HUDEP-2 (cell line): ENCODE measurements around the gene SUGCT.
A peak's percentile ranks its signal among the peaks of the same experiment; 100 is the strongest.
"Not testable (repeated sequence)": the region's sequence is repeated elsewhere in the genome, so short reads cannot be mapped to it uniquely, and the experiment has no call there.

Experiments
- DNase-seq, 76 experiments: peaks; one replicate each; lab custom pipeline; 2025; ENCODE audit not compliant: unreplicated experiment in 76 of 76; lab: John Stamatoyannopoulos, UW

SUGCT gene

DNA sequence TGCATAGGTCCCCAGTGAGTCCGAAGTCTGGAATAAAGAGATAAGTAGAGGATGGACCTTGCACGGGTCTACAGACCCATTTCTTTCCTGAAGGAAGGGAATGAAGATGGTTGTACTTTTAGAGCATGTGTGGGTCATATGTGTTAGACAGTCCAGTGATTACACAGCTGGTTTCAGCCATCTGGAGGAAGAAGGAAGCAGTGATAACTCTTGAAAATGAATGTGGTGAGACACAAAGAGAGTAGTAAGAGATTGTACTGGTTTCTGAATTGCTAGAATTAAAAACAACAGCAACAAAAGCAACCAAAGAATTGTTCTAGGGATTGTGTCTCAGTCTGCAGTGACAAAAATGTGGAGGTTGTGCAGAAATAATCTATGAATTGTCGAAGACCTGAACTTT lies 258.9 kb downstream of the SUGCT start:
- DNase-seq: no peak

DNA sequence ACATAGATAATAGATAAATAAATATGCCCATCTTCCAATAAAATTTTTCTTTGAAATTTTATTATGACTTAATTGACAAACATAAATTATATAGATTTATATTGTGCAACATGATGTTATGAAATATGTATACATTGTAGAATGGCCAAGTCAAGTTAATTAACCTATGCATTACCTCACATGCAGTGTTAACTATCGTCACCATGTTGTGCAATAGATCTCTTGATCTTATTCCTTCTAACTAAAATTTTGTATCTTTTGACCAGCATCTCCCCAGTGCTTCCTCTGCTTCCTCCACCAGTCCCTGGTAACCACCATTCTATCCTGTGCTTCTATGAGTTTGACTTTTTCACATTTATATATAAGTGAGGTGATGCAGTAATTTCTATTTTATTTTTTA lies 259.6 kb downstream of the SUGCT start:
- no peak for DNase-seq

DNA sequence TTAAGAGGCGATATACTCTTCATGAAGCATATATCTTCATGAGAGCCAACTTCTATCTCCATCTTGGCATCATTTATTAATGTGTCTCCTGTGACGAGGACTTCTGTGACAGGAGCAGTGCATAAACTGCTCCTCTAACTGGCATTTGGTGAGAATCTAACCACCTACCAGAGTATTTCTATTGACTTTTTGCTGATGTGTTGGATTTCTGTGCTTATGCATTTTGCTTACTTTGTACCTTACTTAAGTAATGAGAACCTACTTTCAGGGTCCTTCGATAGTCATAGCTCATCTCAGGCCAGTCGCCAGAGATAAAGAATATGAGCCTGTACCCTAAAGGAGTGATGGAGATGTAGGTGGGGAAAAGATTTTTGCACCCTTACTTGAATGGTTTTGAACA lies 265.7 kb downstream of the SUGCT start:
- DNase-seq: no peak

DNA sequence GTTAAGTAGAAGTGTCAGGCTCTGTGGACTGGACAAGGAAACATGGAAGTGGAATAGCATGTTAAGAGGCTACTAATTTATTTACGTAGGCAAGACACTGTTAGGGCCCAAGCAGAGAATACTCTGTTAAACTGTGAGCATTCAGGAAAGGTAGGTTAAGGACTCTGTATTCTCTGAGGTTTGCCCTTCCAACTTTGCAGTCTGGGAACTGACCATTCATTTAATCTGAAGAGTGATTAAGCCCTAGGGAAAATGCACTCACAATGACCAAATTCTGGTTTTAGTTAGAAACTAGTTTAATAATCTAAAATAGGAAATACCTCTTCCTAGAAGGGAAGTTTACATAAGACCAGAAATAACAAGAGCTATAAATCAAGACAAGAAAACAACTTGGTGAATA lies 266.6 kb downstream of the SUGCT start:
- no peak for DNase-seq

DNA sequence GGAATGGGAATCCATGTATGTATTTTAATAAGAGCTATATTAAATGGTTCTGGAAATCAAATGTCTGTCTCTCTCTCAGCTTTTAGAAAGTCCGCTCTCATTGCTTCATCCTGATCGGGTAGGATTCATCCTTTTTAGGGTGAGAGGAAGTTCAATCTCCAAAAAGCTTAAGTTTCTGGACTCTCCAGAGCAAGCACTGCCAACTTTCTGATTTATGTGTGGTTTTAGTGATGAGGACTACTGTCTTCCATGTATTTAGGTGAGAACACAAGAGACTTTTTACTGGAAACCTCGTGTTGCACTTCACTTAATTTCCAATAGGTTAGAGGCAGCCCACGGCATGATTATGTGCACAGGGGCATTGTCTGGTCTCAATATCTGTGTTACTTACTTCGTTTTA lies 267.9 kb downstream of the SUGCT start:
- DNase-seq: no peak

DNA sequence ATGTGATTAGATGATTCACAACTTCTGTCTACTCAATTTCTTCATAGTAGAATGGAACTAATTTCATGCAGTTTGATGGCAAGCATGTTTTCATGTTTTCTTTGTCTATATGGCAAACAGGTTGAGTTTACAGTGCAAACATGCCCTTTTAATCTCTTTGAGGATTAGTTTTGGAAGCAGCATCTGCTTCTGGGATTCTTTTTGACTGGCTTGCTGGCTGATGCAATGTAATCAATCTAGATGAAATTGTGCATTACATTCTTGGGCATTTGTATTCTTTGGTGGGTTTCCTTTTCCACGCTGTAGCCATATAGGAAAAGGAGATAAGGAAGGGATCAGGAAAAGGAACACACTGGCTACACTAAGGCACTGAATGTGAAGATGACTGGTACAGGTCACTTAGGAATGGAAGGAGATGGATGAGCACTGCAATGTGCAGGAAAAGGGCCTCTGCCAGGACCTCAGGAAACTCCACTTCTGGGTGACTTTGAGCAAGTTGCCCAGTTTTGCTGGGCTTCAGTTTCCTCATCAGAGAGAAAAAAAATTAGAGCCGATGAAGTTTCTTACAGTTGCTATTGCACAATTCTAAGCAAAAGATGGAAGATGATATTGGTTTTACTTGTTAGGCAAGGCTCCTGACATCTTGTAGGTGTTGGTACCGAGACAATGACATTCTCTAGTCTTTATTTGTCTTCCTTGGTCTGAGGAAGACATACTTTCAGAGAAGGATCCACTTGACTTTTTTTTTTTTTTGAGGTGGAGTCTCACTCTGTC lies 269.1 kb downstream of the SUGCT start:
- DNase-seq: no peak

DNA sequence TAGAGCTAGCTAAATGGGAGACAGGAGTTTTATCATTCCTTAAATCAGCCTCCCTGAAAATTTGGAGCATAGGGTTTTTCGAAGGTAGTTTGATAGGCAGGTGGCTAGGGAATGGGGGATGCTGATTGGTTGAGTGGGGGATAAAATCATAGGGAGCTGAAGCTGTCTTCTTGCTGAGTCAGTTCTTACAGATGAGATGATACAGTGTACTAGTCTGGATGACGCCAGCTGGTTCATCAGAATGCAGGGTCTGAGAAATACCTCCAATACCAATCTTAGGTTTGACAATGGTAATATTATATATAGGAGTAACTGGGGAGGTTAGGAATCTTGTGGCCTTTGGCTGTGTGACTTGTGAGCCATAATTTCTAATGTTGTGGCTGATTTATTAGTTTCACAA lies 271.2 kb downstream of the SUGCT start:
- DNase-seq: no peak

DNA sequence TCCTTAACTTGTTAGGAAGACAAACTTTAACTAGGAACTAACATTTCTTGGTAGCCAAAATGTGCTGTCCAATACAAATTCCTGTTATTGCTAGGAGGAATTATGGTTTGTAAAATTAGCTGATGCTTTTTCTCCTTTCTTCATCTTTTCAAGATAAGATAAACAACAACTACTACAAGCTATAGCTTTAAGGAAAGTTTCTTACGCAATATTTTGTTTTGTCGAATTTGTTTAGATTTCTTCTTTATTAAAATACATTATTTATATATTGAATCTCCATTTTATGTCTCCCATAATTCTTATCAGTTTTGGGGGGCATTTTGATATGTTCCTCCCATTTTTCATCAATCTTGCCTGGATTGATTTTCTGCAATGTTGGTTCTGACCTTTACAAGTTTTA lies 277.5 kb downstream of the SUGCT start:
- no peak for DNase-seq

DNA sequence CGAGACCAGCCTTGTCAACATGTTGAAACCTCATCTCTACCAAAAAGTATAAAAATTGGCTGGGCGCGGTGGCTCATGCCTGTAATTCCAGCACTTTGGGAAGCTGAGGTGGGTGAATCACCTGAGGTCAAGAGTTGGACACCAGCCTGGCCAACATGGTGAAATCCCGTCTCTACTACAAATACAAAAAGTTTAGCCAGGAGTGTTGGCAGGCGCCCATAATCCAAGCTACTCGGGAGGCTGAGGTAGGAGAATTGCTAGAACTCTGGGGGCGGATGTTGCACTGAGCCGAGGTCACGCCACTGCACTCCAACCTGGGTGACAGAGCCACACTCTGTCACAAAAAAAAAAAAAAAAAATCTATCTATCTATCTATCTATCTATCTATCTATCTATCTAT lies 279.9 kb downstream of the SUGCT start:
- not testable (repeated sequence) for DNase-seq

DNA sequence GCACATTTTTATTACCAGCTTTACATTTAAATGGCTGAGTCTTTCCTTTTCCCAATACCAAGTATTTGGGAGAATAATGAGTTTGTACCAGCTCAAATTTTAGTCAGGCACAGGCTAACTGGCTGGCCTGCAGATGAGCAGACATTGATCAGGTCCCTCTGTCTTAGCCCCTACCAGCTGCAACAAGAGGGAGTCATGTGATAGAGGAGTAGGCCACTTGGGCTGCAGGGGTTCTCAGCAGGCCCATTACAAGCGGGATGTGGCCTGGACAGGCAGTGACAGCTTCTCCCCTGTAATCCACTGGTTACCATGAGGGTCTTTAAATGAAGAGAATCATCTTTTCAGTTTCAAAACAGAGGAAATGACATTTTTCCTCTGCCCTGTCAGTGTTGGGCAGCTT lies 283.6 kb downstream of the SUGCT start:
- DNase-seq: no peak

DNA sequence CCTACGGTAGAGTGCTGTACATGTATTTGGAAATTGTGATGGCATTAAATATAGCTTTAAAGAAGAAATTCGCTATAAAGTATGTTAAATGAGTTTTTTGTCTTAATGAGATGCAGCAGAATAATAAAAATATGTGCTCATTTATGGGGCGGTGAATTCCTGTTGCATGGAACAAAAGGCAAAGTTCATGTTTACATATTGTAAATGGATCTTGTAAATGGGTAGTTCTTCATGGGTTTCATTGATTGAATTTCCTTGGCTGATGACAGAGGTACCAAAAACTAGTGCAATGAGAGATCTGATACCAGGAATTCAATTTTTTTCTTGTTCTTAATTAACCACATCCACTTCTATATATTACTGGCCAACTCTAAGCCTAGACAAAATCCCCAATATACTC lies 284.2 kb downstream of the SUGCT start:
- no peak for DNase-seq

DNA sequence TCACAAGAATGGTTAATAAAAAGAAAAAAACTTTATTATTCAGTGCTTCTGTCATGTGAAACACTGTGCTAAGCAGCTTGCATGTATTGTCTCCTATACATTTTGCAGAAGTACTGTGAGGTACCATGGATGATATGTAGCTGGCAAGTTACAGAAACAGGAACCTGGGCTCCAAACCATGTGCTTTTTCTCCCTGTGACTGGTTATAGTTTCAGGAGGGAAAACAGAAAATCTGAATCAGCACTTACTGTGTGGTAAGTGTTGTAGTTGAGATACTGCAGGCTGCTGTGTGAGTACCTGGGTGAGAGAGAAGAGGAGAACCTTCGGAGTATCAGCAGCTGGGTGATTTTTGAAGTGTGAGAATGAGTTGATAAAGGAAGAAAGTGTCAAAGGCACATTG lies 285.0 kb downstream of the SUGCT start:
- no peak for DNase-seq

DNA sequence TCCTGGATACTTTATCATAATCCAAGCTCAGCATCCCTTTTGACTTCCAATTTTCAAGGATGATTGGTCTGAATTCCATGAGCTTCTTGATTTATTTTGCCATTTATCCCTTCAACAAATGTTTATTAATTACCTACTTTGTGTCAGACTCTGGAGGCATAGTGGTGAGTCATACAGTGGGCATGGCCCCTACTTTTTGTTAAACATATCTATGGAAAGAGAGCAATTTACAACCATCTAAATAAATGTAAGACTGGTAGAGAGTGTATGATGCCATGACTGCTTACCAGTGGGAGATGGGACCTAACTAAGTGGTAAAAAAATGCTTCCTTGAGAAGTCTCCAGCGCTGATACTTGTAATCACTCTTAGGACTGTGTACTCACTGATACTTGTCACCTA lies 286.6 kb downstream of the SUGCT start:
- no peak for DNase-seq

DNA sequence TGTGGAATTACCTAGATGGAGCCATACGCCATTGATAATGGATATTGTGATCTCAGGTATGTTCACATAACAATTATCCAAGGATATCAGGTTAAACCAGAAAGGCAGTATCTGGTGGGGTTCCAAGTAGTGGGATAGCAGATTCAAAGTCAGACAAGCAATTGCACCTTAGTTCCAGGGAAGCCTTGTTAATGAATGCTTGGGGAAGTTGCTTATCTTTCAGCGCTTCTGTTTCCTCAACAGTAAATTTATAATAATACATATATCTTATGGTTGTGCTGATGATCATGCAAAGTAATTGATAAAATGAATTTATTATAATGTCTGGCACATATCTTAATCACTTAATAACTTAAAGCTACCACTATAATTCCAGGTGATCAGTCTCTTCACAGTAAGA lies 290.9 kb downstream of the SUGCT start:
- DNase-seq: no peak

DNA sequence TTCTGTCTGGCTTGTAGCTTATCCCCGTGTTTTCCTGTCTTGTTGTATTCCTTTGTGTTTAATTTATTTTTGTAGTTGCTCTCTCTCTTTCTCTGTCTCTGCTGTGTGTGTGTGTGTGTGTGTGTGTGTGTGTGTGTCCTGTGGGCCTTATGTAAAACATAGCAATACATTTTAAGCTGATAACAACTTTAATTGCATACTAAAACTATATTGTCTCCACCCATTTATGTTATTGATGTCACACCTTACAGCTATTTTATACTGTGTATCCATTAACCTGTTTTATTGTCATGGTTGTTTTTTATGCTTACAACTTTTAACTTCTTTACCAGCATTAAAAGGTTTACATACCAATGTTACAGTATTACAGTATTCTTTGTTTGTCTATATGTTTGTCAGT lies 293.6 kb downstream of the SUGCT start:
- no peak for DNase-seq

DNA sequence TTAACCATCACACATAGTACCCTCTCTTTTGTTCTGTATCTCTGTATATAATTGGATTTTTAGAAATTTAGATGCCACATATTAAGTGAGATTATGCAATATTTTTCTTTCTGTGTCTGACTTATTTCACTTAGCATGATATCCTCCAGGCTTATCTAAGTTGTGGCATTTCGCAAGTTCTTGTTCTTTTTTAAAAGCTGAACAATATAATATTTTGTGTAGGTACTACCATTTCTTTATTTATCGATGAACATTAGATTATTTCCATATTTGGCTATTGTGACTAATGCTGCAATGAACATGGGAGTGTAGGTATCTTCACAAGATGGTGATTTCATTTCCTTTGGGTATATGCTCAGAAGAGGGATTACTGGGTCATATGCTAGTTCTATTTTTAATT lies 295.0 kb downstream of the SUGCT start:
- DNase-seq: no peak

DNA sequence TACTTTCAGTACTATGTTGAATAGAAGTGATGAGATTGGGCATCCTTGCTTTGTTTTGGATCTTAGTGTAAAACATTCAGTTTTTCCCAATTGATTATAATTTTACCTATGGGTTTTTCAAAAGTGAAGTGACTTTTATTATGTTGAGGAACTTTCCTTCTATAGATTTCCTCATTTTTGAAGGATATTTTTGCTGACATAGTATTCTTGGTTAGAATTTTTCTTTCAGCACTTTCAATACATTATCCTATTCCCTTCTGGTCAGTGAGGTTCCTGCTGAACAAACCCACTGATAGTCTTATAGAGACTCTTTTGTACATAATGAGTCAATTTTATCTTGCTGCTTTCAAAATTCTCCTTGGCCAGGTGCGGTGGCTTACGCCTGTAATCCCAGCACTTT lies 297.2 kb downstream of the SUGCT start:
- no peak for DNase-seq

DNA sequence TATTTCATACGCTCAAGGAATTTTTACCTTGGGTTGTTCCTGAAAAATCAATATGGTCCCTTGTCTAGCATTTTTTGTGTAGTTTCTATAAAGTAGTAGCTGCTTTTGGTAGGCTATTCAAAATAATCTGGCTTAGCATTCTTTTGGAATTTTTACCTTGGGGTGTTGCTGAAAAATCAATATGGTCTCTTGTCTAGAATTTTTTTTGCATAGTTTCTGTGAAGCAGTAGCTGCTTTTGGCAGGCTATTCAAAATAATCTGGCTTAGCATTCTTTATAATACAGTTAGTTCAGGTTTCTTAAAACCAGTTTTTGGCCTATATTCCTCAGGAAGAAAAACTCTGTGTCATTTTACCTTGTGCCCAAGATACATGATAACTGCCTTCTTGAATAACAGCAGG lies 301.9 kb downstream of the SUGCT start:
- no peak for DNase-seq

DNA sequence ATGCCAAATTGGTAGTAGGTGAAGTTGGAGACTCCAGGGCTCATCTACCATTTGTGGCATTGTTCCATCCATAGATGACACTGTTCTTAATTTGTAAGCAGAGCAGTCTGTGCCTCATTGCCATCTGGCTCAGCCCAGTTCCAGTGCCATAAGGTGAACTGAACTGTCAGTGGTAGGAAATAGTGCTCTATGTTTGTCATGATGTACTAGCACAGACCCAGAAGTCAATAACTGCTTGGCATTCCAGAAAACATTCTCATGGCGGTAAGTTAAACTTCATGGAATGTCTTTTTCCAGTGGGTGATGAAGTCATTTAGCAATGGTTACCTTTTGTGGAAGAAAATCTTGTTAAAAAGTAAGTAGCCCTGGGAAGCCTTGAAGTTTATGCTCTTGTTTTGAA lies 302.7 kb downstream of the SUGCT start:
- no peak for DNase-seq

DNA sequence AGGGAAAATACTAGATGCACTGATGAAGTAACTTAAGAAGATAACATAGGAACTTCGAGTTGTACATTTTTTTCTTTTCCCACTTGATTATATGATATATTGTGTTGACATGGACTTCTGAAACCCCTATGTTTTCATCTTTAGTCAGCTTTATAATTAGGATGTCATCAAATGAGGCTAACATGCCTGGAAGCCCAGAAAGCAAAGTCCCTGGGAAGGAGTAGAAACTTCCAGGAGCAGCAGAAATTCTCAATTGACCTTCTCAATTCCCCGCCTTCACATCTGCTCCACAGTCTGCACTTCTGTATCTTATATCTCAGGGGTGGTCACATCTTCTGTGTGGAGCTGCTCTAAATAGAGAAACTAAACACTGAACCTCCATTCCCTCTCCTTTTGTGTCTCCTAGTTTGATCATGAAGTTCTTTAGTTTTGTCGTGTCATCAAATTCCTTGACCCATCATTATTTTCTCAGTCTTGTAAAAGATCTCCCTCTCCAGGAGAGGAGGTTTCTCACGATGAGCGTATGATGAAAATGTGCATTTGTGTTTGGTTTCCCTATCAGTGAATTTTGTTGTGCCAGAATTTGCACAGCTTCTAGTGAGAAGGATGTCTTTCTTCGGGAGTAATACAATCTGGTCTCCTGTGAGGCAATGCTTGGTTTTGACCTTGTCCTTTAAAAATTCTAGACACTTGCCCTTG lies 303.3 kb downstream of the SUGCT start:
- DNase-seq: no peak

DNA sequence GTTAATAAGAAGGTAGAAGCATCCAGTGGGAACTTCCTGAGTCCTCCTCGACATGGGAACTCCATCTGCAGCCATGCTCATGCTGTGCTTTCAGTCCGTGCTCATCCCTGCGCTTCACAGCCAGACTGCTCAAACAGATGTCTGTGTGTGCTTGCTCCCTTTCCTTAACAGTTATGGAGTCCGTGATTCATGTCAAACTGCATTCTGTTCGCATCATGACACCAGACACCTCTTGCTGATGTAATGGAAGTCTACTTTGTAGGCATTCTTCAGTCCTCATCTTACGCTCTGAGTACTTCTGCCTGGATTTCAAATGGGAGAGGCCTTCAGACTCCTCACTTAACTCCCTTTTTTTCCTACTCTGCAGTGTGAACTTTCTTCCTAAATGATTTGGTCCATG lies 304.9 kb downstream of the SUGCT start:
- DNase-seq: no peak

DNA sequence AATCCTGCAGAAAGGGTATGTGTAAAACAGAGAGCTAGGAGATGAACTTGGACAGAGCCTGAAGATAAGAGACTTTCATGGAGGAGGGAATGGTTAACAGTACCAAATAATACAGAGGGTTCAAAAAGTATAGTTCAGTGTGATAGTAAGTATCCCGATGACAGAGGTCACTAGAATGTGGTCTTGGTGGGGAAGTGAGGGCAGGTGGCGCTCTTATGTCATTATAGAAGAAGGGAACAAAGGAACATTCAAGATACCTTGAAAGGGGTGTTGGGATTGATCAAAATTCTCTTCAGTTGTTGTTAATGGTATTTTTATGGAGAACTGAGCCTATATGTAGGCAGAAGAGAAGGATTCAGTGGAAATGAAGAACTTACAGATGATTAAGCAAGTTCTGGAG lies 312.5 kb downstream of the SUGCT start:
- DNase-seq: peak in 1 of 76 experiments; percentile 2

DNA sequence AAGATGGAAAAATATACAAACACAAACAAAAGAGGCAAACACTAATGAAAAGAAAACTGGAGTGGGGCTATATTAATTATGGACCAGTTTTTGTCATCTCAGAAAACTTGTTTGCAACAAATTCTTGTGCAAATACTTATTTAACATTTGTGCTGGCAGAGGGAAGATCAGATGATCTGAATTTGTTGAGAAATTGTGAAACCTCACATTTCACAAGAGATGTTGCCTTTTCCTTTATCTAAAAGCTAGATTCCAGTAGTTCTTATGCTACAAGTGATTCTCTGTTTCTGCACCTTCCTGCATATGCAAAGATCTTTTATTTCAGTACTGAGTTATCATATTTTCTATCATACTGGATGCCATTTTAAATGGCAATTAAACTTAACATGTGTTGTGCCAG lies 320.7 kb downstream of the SUGCT start:
- DNase-seq: no peak
